Measurements from ENCODE around the gene LRMDA. TPM values are rescaled to one million over a fixed set of nuclear protein-coding genes. Genes with fewer than 3 reads are reported as not detected.

LRMDA gene
- total RNA-seq, 1 experiment from 2014 or later, result not detected

GRCh38 chr10:76242956-76243355 is 811.5 kb downstream of the LRMDA start:
- Histone ChIP-seq H3K36me3 (replicated peaks; ENCODE audit: control insufficient read depth, insufficient read depth, low read length) (no peaks in the 10 kb centered on the region), H3K4me3 (ENCODE audit: insufficient read depth, low read depth, low read length) (no peak overlapping the region), H3K27me3 (ENCODE audit: control insufficient read depth, insufficient read depth, low read length) (no peaks in the 10 kb centered on the region)
- no peak for DNase-seq

GRCh38 chr10:76244061-76244686 is 812.8 kb downstream of the LRMDA start:
- DNase-seq, result no peak
- no peaks in the 10 kb centered on the region for H3K36me3 ChIP-seq (replicated peaks; ENCODE audit: control insufficient read depth, insufficient read depth, low read length)
- no peak overlapping the region for H3K4me3 ChIP-seq (ENCODE audit: insufficient read depth, low read depth, low read length)
- no peaks in the 10 kb centered on the region for H3K27me3 ChIP-seq (ENCODE audit: control insufficient read depth, insufficient read depth, low read length)

GRCh38 chr10:76245951-76246495 is 814.6 kb downstream of the LRMDA start:
- Histone ChIP-seq H3K27me3 (ENCODE audit: control insufficient read depth, insufficient read depth, low read length) (no peaks in the 10 kb centered on the region), H3K4me3 (ENCODE audit: insufficient read depth, low read depth, low read length) (no peak overlapping the region), H3K36me3 (replicated peaks; ENCODE audit: control insufficient read depth, insufficient read depth, low read length) (no peaks in the 10 kb centered on the region)
- no peak for DNase-seq

- H3K4me3 ChIP-seq (ENCODE audit: insufficient read depth, low read depth, low read length), result no peak overlapping the region
- no peak for DNase-seq
- H3K36me3 ChIP-seq (replicated peaks; ENCODE audit: control insufficient read depth, insufficient read depth, low read length), result no peaks in the 10 kb centered on the region
- no peaks in the 10 kb centered on the region for H3K27me3 ChIP-seq (ENCODE audit: control insufficient read depth, insufficient read depth, low read length)
Measured at GRCh38 chr10:76248649-76249200, 817.3 kb downstream of the LRMDA start.

- Histone ChIP-seq H3K36me3 (replicated peaks; ENCODE audit: control insufficient read depth, insufficient read depth, low read length) (no peaks in the 10 kb centered on the region), H3K27me3 (ENCODE audit: control insufficient read depth, insufficient read depth, low read length) (no peaks in the 10 kb centered on the region), H3K4me3 (ENCODE audit: insufficient read depth, low read depth, low read length) (no peak overlapping the region)
- DNase-seq, result no peak
Measured at GRCh38 chr10:76251841-76252671, 820.6 kb downstream of the LRMDA start.

GRCh38 chr10:76252733-76253132 is 821.3 kb downstream of the LRMDA start:
- H3K27me3 ChIP-seq (ENCODE audit: control insufficient read depth, insufficient read depth, low read length), result no peaks in the 10 kb centered on the region
- H3K4me3 ChIP-seq (ENCODE audit: insufficient read depth, low read depth, low read length), result no peak overlapping the region
- no peaks in the 10 kb centered on the region for H3K36me3 ChIP-seq (replicated peaks; ENCODE audit: control insufficient read depth, insufficient read depth, low read length)
- DNase-seq, result no peak

- Histone ChIP-seq H3K36me3 (replicated peaks; ENCODE audit: control insufficient read depth, insufficient read depth, low read length) (no peaks in the 10 kb centered on the region), H3K27me3 (ENCODE audit: control insufficient read depth, insufficient read depth, low read length) (no peaks in the 10 kb centered on the region), H3K4me3 (ENCODE audit: insufficient read depth, low read depth, low read length) (no peak overlapping the region)
- DNase-seq, result no peak
Measured at GRCh38 chr10:76255241-76255640, 823.8 kb downstream of the LRMDA start.

GRCh38 chr10:76257816-76258215 is 826.4 kb downstream of the LRMDA start:
- Histone ChIP-seq H3K36me3 (replicated peaks; ENCODE audit: control insufficient read depth, insufficient read depth, low read length) (no peaks in the 10 kb centered on the region), H3K4me3 (ENCODE audit: insufficient read depth, low read depth, low read length) (no peak overlapping the region), H3K27me3 (ENCODE audit: control insufficient read depth, insufficient read depth, low read length) (no peaks in the 10 kb centered on the region)
- DNase-seq, result no peak

GRCh38 chr10:76265441-76266113 is 834.2 kb downstream of the LRMDA start:
- Histone ChIP-seq H3K4me3 (ENCODE audit: insufficient read depth, low read depth, low read length) (no peak overlapping the region), H3K36me3 (replicated peaks; ENCODE audit: control insufficient read depth, insufficient read depth, low read length) (no peaks in the 10 kb centered on the region), H3K27me3 (ENCODE audit: control insufficient read depth, insufficient read depth, low read length) (no peaks in the 10 kb centered on the region)
- DNase-seq, result no peak

GRCh38 chr10:76268530-76268929 is 837.1 kb downstream of the LRMDA start:
- no peak for DNase-seq
- H3K36me3 ChIP-seq (replicated peaks; ENCODE audit: control insufficient read depth, insufficient read depth, low read length), result no peaks in the 10 kb centered on the region
- H3K27me3 ChIP-seq (ENCODE audit: control insufficient read depth, insufficient read depth, low read length), result no peaks in the 10 kb centered on the region
- no peak overlapping the region for H3K4me3 ChIP-seq (ENCODE audit: insufficient read depth, low read depth, low read length)

GRCh38 chr10:76268954-76269353 is 837.5 kb downstream of the LRMDA start:
- Histone ChIP-seq H3K36me3 (replicated peaks; ENCODE audit: control insufficient read depth, insufficient read depth, low read length) (no peaks in the 10 kb centered on the region), H3K27me3 (ENCODE audit: control insufficient read depth, insufficient read depth, low read length) (no peaks in the 10 kb centered on the region), H3K4me3 (ENCODE audit: insufficient read depth, low read depth, low read length) (no peak overlapping the region)
- no peak for DNase-seq

GRCh38 chr10:76270464-76270863 is 839.0 kb downstream of the LRMDA start:
- no peaks in the 10 kb centered on the region for H3K36me3 ChIP-seq (replicated peaks; ENCODE audit: control insufficient read depth, insufficient read depth, low read length)
- H3K4me3 ChIP-seq (ENCODE audit: insufficient read depth, low read depth, low read length), result no peak overlapping the region
- DNase-seq, result no peak
- H3K27me3 ChIP-seq (ENCODE audit: control insufficient read depth, insufficient read depth, low read length), result no peaks in the 10 kb centered on the region

- no peaks in the 10 kb centered on the region for H3K27me3 ChIP-seq (ENCODE audit: control insufficient read depth, insufficient read depth, low read length)
- no peak for DNase-seq
- no peaks in the 10 kb centered on the region for H3K36me3 ChIP-seq (replicated peaks; ENCODE audit: control insufficient read depth, insufficient read depth, low read length)
- H3K4me3 ChIP-seq (ENCODE audit: insufficient read depth, low read depth, low read length), result no peak overlapping the region
Measured at GRCh38 chr10:76274933-76275332, 843.5 kb downstream of the LRMDA start.

- no peaks in the 10 kb centered on the region for H3K27me3 ChIP-seq (ENCODE audit: control insufficient read depth, insufficient read depth, low read length)
- no peak overlapping the region for H3K4me3 ChIP-seq (ENCODE audit: insufficient read depth, low read depth, low read length)
- H3K36me3 ChIP-seq (replicated peaks; ENCODE audit: control insufficient read depth, insufficient read depth, low read length), result no peaks in the 10 kb centered on the region
- no peak for DNase-seq
Measured at GRCh38 chr10:76278811-76279460, 847.5 kb downstream of the LRMDA start.

All from H7 (cell line).